Measurements from ENCODE around the gene DIP2A.

DIP2A gene

GRCh38 chr21:46420241-46421190 is 38.2 kb upstream of the DIP2A start:
- Histone ChIP-seq H3K4me1 (ENCODE audit: insufficient read depth, low read length) (peaks cover 3% of the 10 kb centered on the region), H2AFZ (ENCODE audit: low read depth, low read length) (no peak overlapping the region), H3K4me3 (ENCODE audit: low read length) (no peak overlapping the region), H3K9me3 (ENCODE audit: low read length) (no peaks in the 10 kb centered on the region), H3K36me3 (ENCODE audit: insufficient read depth, low read length) (peaks cover 64% of the 10 kb centered on the region), H3K27me3 (ENCODE audit: insufficient read depth, low read length) (no peaks in the 10 kb centered on the region)

GRCh38 chr21:46421191-46421750 is 37.4 kb upstream of the DIP2A start:
- peaks cover 3% of the 10 kb centered on the region for H3K4me1 ChIP-seq (ENCODE audit: insufficient read depth, low read length)
- H3K9me3 ChIP-seq (ENCODE audit: low read length) = no peaks in the 10 kb centered on the region
- no peak overlapping the region for H2AFZ ChIP-seq (ENCODE audit: low read depth, low read length)
- peaks cover 61% of the 10 kb centered on the region for H3K36me3 ChIP-seq (ENCODE audit: insufficient read depth, low read length)
- no peaks in the 10 kb centered on the region for H3K27me3 ChIP-seq (ENCODE audit: insufficient read depth, low read length)
- no peak overlapping the region for H3K4me3 ChIP-seq (ENCODE audit: low read length)

GRCh38 chr21:46421756-46422555 is 36.7 kb upstream of the DIP2A start:
- Histone ChIP-seq H3K36me3 (ENCODE audit: insufficient read depth, low read length) (peaks cover 61% of the 10 kb centered on the region), H3K4me3 (ENCODE audit: low read length) (no peak overlapping the region), H3K9me3 (ENCODE audit: low read length) (no peaks in the 10 kb centered on the region), H2AFZ (ENCODE audit: low read depth, low read length) (no peak overlapping the region), H3K27me3 (ENCODE audit: insufficient read depth, low read length) (no peaks in the 10 kb centered on the region), H3K4me1 (ENCODE audit: insufficient read depth, low read length) (peaks cover 3% of the 10 kb centered on the region)

GRCh38 chr21:46422636-46423241 is 36.0 kb upstream of the DIP2A start:
- peaks cover 65% of the 10 kb centered on the region for H3K36me3 ChIP-seq (ENCODE audit: insufficient read depth, low read length)
- peaks cover 3% of the 10 kb centered on the region for H3K4me1 ChIP-seq (ENCODE audit: insufficient read depth, low read length)
- no peak overlapping the region for H2AFZ ChIP-seq (ENCODE audit: low read depth, low read length)

GRCh38 chr21:46423546-46424038 is 35.1 kb upstream of the DIP2A start:
- Histone ChIP-seq H3K9me3 (ENCODE audit: low read length) (no peaks in the 10 kb centered on the region), H3K27me3 (ENCODE audit: insufficient read depth, low read length) (no peaks in the 10 kb centered on the region), H2AFZ (ENCODE audit: low read depth, low read length) (no peak overlapping the region), H3K4me3 (ENCODE audit: low read length) (no peak overlapping the region), H3K36me3 (ENCODE audit: insufficient read depth, low read length) (peaks cover 62% of the 10 kb centered on the region), H3K4me1 (ENCODE audit: insufficient read depth, low read length) (peaks cover 3% of the 10 kb centered on the region)

More at GRCh38 chr21:46422636-46423241, 36.0 kb upstream of the DIP2A start:
- no peak overlapping the region for H3K4me3 ChIP-seq (ENCODE audit: low read length)
- H3K27me3 ChIP-seq (ENCODE audit: insufficient read depth, low read length) = no peaks in the 10 kb centered on the region
- H3K9me3 ChIP-seq (ENCODE audit: low read length) = no peaks in the 10 kb centered on the region

- Histone ChIP-seq H3K4me1 (ENCODE audit: insufficient read depth, low read length) (peaks cover 3% of the 10 kb centered on the region), H3K9me3 (ENCODE audit: low read length) (no peaks in the 10 kb centered on the region), H3K4me3 (ENCODE audit: low read length) (no peak overlapping the region), H3K36me3 (ENCODE audit: insufficient read depth, low read length) (peaks cover 60% of the 10 kb centered on the region), H2AFZ (ENCODE audit: low read depth, low read length) (no peak overlapping the region), H3K27me3 (ENCODE audit: insufficient read depth, low read length) (no peaks in the 10 kb centered on the region)
These were observed 34.6 kb upstream of the DIP2A start for GRCh38 chr21:46424039-46424591.

- Histone ChIP-seq H3K4me3 (ENCODE audit: low read length) (no peak overlapping the region), H3K4me1 (ENCODE audit: insufficient read depth, low read length) (peaks cover 3% of the 10 kb centered on the region), H3K36me3 (ENCODE audit: insufficient read depth, low read length) (peaks cover 55% of the 10 kb centered on the region), H3K27me3 (ENCODE audit: insufficient read depth, low read length) (no peaks in the 10 kb centered on the region), H3K9me3 (ENCODE audit: low read length) (no peaks in the 10 kb centered on the region), H2AFZ (ENCODE audit: low read depth, low read length) (no peak overlapping the region)
These were observed 34.1 kb upstream of the DIP2A start for GRCh38 chr21:46424621-46425020.

GRCh38 chr21:46425041-46425440 is 33.6 kb upstream of the DIP2A start:
- H3K4me3 ChIP-seq (ENCODE audit: low read length) = no peak overlapping the region
- H3K36me3 ChIP-seq (ENCODE audit: insufficient read depth, low read length) = peaks cover 54% of the 10 kb centered on the region
- H3K4me1 ChIP-seq (ENCODE audit: insufficient read depth, low read length) = peaks cover 3% of the 10 kb centered on the region
- no peaks in the 10 kb centered on the region for H3K27me3 ChIP-seq (ENCODE audit: insufficient read depth, low read length)
- no peaks in the 10 kb centered on the region for H3K9me3 ChIP-seq (ENCODE audit: low read length)
- no peak overlapping the region for H2AFZ ChIP-seq (ENCODE audit: low read depth, low read length)

GRCh38 chr21:46425571-46425970 is 33.1 kb upstream of the DIP2A start:
- Histone ChIP-seq H3K9me3 (ENCODE audit: low read length) (no peaks in the 10 kb centered on the region), H3K4me1 (ENCODE audit: insufficient read depth, low read length) (peaks cover 3% of the 10 kb centered on the region), H2AFZ (ENCODE audit: low read depth, low read length) (no peak overlapping the region), H3K27me3 (ENCODE audit: insufficient read depth, low read length) (no peaks in the 10 kb centered on the region), H3K36me3 (ENCODE audit: insufficient read depth, low read length) (peaks cover 54% of the 10 kb centered on the region), H3K4me3 (ENCODE audit: low read length) (no peak overlapping the region)

GRCh38 chr21:46426313-46427046 is 32.2 kb upstream of the DIP2A start:
- H3K4me1 ChIP-seq (ENCODE audit: insufficient read depth, low read length) = peaks cover 3% of the 10 kb centered on the region
- H3K36me3 ChIP-seq (ENCODE audit: insufficient read depth, low read length) = peaks cover 54% of the 10 kb centered on the region
- no peaks in the 10 kb centered on the region for H3K27me3 ChIP-seq (ENCODE audit: insufficient read depth, low read length)
- no peak overlapping the region for H2AFZ ChIP-seq (ENCODE audit: low read depth, low read length)
- no peaks in the 10 kb centered on the region for H3K9me3 ChIP-seq (ENCODE audit: low read length)
- H3K4me3 ChIP-seq (ENCODE audit: low read length) = no peak overlapping the region

- Histone ChIP-seq H3K4me1 (ENCODE audit: insufficient read depth, low read length) (peaks cover 3% of the 10 kb centered on the region), H3K27me3 (ENCODE audit: insufficient read depth, low read length) (no peaks in the 10 kb centered on the region), H3K9me3 (ENCODE audit: low read length) (no peaks in the 10 kb centered on the region), H3K4me3 (ENCODE audit: low read length) (no peak overlapping the region), H3K36me3 (ENCODE audit: insufficient read depth, low read length) (peaks cover 54% of the 10 kb centered on the region), H2AFZ (ENCODE audit: low read depth, low read length) (no peak overlapping the region)
These were observed 31.2 kb upstream of the DIP2A start for GRCh38 chr21:46427516-46427915.

- no peak overlapping the region for H3K4me3 ChIP-seq (ENCODE audit: low read length)
- peaks cover 54% of the 10 kb centered on the region for H3K36me3 ChIP-seq (ENCODE audit: insufficient read depth, low read length)
- H3K27me3 ChIP-seq (ENCODE audit: insufficient read depth, low read length) = no peaks in the 10 kb centered on the region
These were observed 30.4 kb upstream of the DIP2A start for GRCh38 chr21:46428286-46428685.

More at GRCh38 chr21:46428286-46428685, 30.4 kb upstream of the DIP2A start:
- Histone ChIP-seq H2AFZ (ENCODE audit: low read depth, low read length) (no peak overlapping the region), H3K4me1 (ENCODE audit: insufficient read depth, low read length) (peaks cover 2% of the 10 kb centered on the region), H3K9me3 (ENCODE audit: low read length) (no peaks in the 10 kb centered on the region)

All from neuron (in vitro differentiated cells).